GM12878 (cell line): ENCODE results near the gene ARVCF. TPM values are rescaled to one million over a fixed set of nuclear protein-coding genes. Genes with fewer than 3 reads are reported as not detected.

Source experiments
- ATAC-seq: fragments of 200-7000 bp; cut with Tn5 transposase; 3 replicates; pipeline ENCODE4 v1.9.1; 2020; ENCODE audit warnings: mild to moderate bottlenecking, moderate library complexity
- BruUV-seq: library from RNA; stranded (reverse); fragments of 400-500 nt; replicated peaks from 2 replicates; lab custom pipeline; 2021; lab: Mats Ljungman, UMichigan
- CTCF ChIA-PET: fragments of 300-600 bp; sonication (Branson Sonifier 250); formaldehyde crosslinking; extraction: SDS; loops from one replicate; lab custom pipeline; 2021; ENCODE audit warnings: inconsistent platforms; lab: Yijun Ruan, JAX
- POLR2A ChIA-PET: fragments of 350-600 bp; formaldehyde crosslinking; extraction: SDS; loops from one replicate; lab custom pipeline; 2021; ENCODE audit warnings: inconsistent platforms; lab: Charles Lee
- RAD21 ChIA-PET: fragments of 300-600 bp; sonication (Branson Sonifier 250); formaldehyde crosslinking; loops from one replicate; lab custom pipeline; 2023; ENCODE audit warnings: antibody characterized with exemption; ENCODE audit not compliant: unreplicated experiment; lab: Charles Lee
- SMC1A ChIA-PET: fragments of 300-600 bp; sonication (Branson Sonifier 250); formaldehyde crosslinking; loops from one replicate; lab custom pipeline; 2023; ENCODE audit not compliant: unreplicated experiment, uncharacterized antibody; lab: Charles Lee
- DNase-seq: peaks from one replicate; pipeline ENCODE4 v3.0.0-alpha.2; 2011; ENCODE audit warnings: low read depth, low spot score
- FAIRE-seq: peaks from 3 replicates; lab custom pipeline; 2011; peaks lifted over from hg19 to GRCh38; lab: Jason Lieb, UNC
- H2AFZ ChIP-seq: 2 replicates; pipeline ENCODE4 v1.6.0; 2011; ENCODE audit warnings: low read depth, low read length, control low read depth; ENCODE audit not compliant: control insufficient read depth
- H3K27ac ChIP-seq: 2 replicates; pipeline ENCODE4 v1.5.1; 2011; ENCODE audit warnings: control low read depth; ENCODE audit not compliant: control insufficient read depth, insufficient read depth
- H3K27me3 ChIP-seq, 2 experiments: replicated peaks in 1 of 2; 2 replicates each; pipeline versions ENCODE4 v1.6.0 to v1.6.1; 2011; ENCODE audit warnings: low read length in 1 of 2; ENCODE audit not compliant: control insufficient read depth in 2 of 2, insufficient read depth in 2 of 2
- H3K36me3 ChIP-seq, 2 experiments: 2 replicates each; pipeline ENCODE4 v1.5.1; 2011; ENCODE audit warnings: low read length in 1 of 2; ENCODE audit not compliant: control insufficient read depth in 2 of 2, insufficient read depth in 2 of 2
- H3K4me1 ChIP-seq: 2 replicates; pipeline ENCODE4 v1.6.1; 2011; ENCODE audit warnings: mild to moderate bottlenecking, low read length, moderate library complexity, mixed read lengths; ENCODE audit not compliant: control insufficient read depth, insufficient read depth
- H3K4me2 ChIP-seq: 2 replicates; pipeline ENCODE4 v1.6.0; 2011; ENCODE audit warnings: control low read depth; ENCODE audit not compliant: control insufficient read depth, insufficient read depth
- H3K4me3 ChIP-seq: fragments of 200-600 bp; sonication (generic); 2 replicates; pipeline ENCODE4 v1.5.1; 2016
- H3K79me2 ChIP-seq: 2 replicates; pipeline ENCODE4 v1.6.0; 2011; ENCODE audit warnings: low read length; ENCODE audit not compliant: control insufficient read depth, insufficient read depth
- H3K9ac ChIP-seq: 2 replicates; pipeline ENCODE4 v1.8.0; 2011; ENCODE audit warnings: low read length, control low read depth, mixed read lengths; ENCODE audit not compliant: control insufficient read depth, insufficient read depth
- H3K9me3 ChIP-seq: replicated peaks from 3 replicates; pipeline ENCODE4 v1.5.1; 2011; ENCODE audit warnings: mild to moderate bottlenecking, low read length; ENCODE audit not compliant: control insufficient read depth, insufficient read depth
- H4K20me1 ChIP-seq: 2 replicates; pipeline ENCODE4 v1.6.0; 2011; ENCODE audit not compliant: control insufficient read depth, insufficient read depth
- BRCA1 ChIP-seq: IDR thresholded peaks from 2 replicates; pipeline ENCODE4 v1.6.1; 2011; ENCODE audit warnings: low read depth, low read length, improper control_type of control experiment
- CHD2 ChIP-seq: IDR thresholded peaks from 2 replicates; pipeline ENCODE4 v1.6.1; 2011; ENCODE audit warnings: low read depth, low read length, improper control_type of control experiment, borderline replicate concordance
- EGR1 ChIP-seq, 2 experiments: IDR thresholded peaks; 1 replicate in 1 of 2; 2 replicates in 1 of 2; pipeline ENCODE4 v1.6.1; 2011 to 2012; ENCODE audit warnings: low read depth in 2 of 2, low read length in 2 of 2, borderline replicate concordance in 1 of 2, mild to moderate bottlenecking in 1 of 2, moderate library complexity in 1 of 2
- ETV6 ChIP-seq, 2 experiments: fragments of 450-650 bp in 1 of 2; IDR thresholded peaks in 1 of 2; conservative IDR thresholded peaks in 1 of 2; 2 replicates each; pipeline ENCODE4 v1.6.1; 2014; ENCODE audit warnings: antibody characterized with exemption in 1 of 2, borderline replicate concordance in 1 of 2, low read depth in 1 of 2, mild to moderate bottlenecking in 1 of 2, moderate library complexity in 1 of 2
- MAX ChIP-seq: IDR thresholded peaks from 2 replicates; pipeline ENCODE4 v1.6.1; 2012; ENCODE audit warnings: low read depth, low read length, improper control_type of control experiment
- MEF2A ChIP-seq: IDR thresholded peaks from 2 replicates; pipeline ENCODE4 v1.6.1; 2011; ENCODE audit warnings: low read depth, mild to moderate bottlenecking, low read length, moderate library complexity; ENCODE audit not compliant: insufficient read depth
- MXI1 ChIP-seq: fragments of 150-350 bp; IDR thresholded peaks from 2 replicates; pipeline ENCODE4 v1.6.1; 2011; ENCODE audit warnings: low read depth, mild to moderate bottlenecking, inconsistent platforms, low read length, improper control_type of control experiment
- NRF1 ChIP-seq: conservative IDR thresholded peaks from 2 replicates; pipeline ENCODE4 v1.6.1; 2011; ENCODE audit warnings: mild to moderate bottlenecking, low read depth, low read length, improper control_type of control experiment
- PKNOX1 ChIP-seq: fragments of 450-650 bp; IDR thresholded peaks from 2 replicates; pipeline ENCODE4 v1.6.1; 2016; ENCODE audit warnings: mild to moderate bottlenecking
- ZZZ3 ChIP-seq: IDR thresholded peaks from 2 replicates; pipeline ENCODE4 v1.6.1; 2011; ENCODE audit warnings: low read depth; ENCODE audit not compliant: control insufficient read depth, insufficient read length
- WGBS: methylation state at CpG from one replicate; pipeline ENCODE4 v1.1.6; 2016; ENCODE audit warnings: low lambda C conversion rate; ENCODE audit not compliant: insufficient replicate concordance, insufficient coverage; ENCODE audit errors: missing lambda C conversion rate; 5-methylcytosine and 5-hydroxymethylcytosine counted together
- in situ Hi-C: fragments of 300-500 bp; cut with MboI; formaldehyde crosslinking; loops from 9 replicates; pipeline ENCODE4 v1.14.3; 2018; ENCODE audit warnings: mixed read lengths
- intact Hi-C: fragments of 100-400 bp; cut with micrococcal nuclease; formaldehyde crosslinking; loops from one replicate; pipeline ENCODE4 v1.14.2; 2022; ENCODE audit not compliant: unreplicated experiment
- polyA plus RNA-seq, 11 experiments: library from polyadenylated mRNA; depleted of rRNA in 4 of 11; unstranded in 6 of 11; stranded (reverse) in 5 of 11; fragments of >200 nt; fragmentation: Nextera tagmentation in 4 of 11; fragmentation: Illumina TruSeq in 1 of 11; extraction: Ambion mirVana in 4 of 11; extraction: Trizol in 1 of 11; gene quantifications; 1 replicate in 1 of 11; 2 replicates in 10 of 11; pipeline versions ENCODE4 v1.2.1 to v1.2.3, GENCODE V29; 2011 to 2016; ENCODE audit warnings: inconsistent platforms in 2 of 11, missing spikeins in 2 of 11, low read depth in 1 of 11
- total RNA-seq, 4 experiments: library from RNA; depleted of rRNA in 3 of 4; stranded (reverse); fragments of >200 nt in 3 of 4; fragmentation: Illumina TruSeq in 1 of 4; extraction: Trizol in 1 of 4; gene quantifications; 2 replicates each; pipeline versions ENCODE4 v1.2.1 to v1.2.3, GENCODE V29; 2013 to 2021

Gene ARVCF
- total and polyA plus RNA-seq, 10 of the 15 experiments (the other 5 are each of a cell fraction or from before 2014, with no cell fraction given): 0.13 to 1.9 (median 1.0) TPM; not detected in 2

GRCh38 chr22:20002128-20002527, 14.5 kb downstream of the ARVCF start:
- Histone ChIP-seq H3K4me3 (no peak overlapping the region), H3K36me3 (no peaks in the 10 kb centered on the region), H3K27ac (no peak overlapping the region), H3K79me2 (no peaks in the 10 kb centered on the region), H3K9ac (no peak overlapping the region), H3K4me1 (no peaks in the 10 kb centered on the region), H2AFZ (no peak overlapping the region), H3K4me2 (no peak overlapping the region), H4K20me1 (no peaks in the 10 kb centered on the region), H3K27me3 (peaks cover 0 to 2% of the 10 kb centered on the region in 2 experiments; a peak in 2 of 4 replicates), H3K9me3 (peaks cover 3% of the 10 kb centered on the region; the same call in 2 of the 3 replicates)
- ChIA-PET RAD21 (no interaction called here), CTCF (interaction anchor here (0.9 kb wide), 1 partner anchor 11 kb away, joined by 4 read pairs; no protein-coding TSS in a partner anchor), POLR2A (no interaction called here), SMC1A (no interaction called here)
- 39% methylated on average over 9 of the region's 9 CpGs for WGBS
- BruUV-seq: no TSS peak
- in situ Hi-C loops (no loop called here), intact Hi-C loops (no loop called here)
- TF ChIP-seq ETV6 (conservative IDR thresholded peaks at IDR 0.05 in 1 of 2, IDR thresholded peaks at IDR 0.05 in 1 of 2; ENCODE audit: borderline replicate concordance in 1 of 2, low read depth in 1 of 2) (no peak), MEF2A (no peak), NRF1 (no peak), EGR1 (IDR thresholded peaks at IDR 0.05; ENCODE audit: borderline replicate concordance in 1 of 2, low read depth in 2 of 2, low read length in 2 of 2) (no peak), MXI1 (no peak), BRCA1 (no peak), ZZZ3 (no peak), CHD2 (no peak), PKNOX1 (no peak), MAX (no peak)
- FAIRE-seq (no peak), DNase-seq (no peak), ATAC-seq (no peak)
